Measurements from ENCODE around the gene MAP3K7CL. TPM values are rescaled to one million over a fixed set of nuclear protein-coding genes. Genes with fewer than 3 reads are reported as not detected.
A peak's percentile ranks its signal among the peaks of the same experiment; 100 is the strongest.

Gene MAP3K7CL
- total RNA-seq, 1 experiment from 2014 or later: 24.0 TPM

DNA sequence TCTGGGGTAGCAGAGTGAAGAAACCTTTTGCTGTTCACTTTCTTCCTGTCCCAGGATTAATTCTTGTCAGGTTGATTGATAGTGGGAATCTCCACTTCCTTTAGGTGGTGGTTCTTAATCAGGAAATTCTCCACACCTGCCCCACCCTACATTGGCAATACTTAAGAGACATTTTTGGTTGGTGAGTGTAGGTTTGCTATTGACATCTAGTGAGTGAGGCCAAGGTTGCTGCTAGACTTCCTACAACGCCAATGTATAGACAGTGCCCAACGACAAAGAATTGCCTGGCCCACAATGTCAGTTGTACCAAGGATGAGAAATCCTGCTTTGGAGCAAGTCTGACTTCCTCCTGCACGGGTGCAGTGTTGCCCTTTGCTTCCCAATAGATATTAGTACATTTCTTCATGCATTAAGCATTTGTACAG lies 38.5 kb downstream of the MAP3K7CL start:
- Histone ChIP-seq H3K4me3 (no peak overlapping the region), H3K27me3 (no peaks in the 10 kb centered on the region), H3K4me1 (no peaks in the 10 kb centered on the region), H3K36me3 (no peaks in the 10 kb centered on the region), H3K9me3 (replicated peaks) (no peaks in the 10 kb centered on the region), H3K27ac (no peak overlapping the region)
- no peak for DNase-seq

- Histone ChIP-seq H3K27me3 (no peaks in the 10 kb centered on the region), H3K4me3 (no peak overlapping the region), H3K4me1 (no peaks in the 10 kb centered on the region), H3K27ac (no peak overlapping the region), H3K9me3 (replicated peaks) (no peaks in the 10 kb centered on the region), H3K36me3 (no peaks in the 10 kb centered on the region)
- DNase-seq: no peak
Observed at GRCh38 chr21:29170944-29171343, 40.5 kb downstream of the MAP3K7CL start.

- Histone ChIP-seq H3K9me3 (replicated peaks) (no peaks in the 10 kb centered on the region), H3K27ac (no peak overlapping the region), H3K4me3 (no peak overlapping the region), H3K36me3 (no peaks in the 10 kb centered on the region), H3K4me1 (no peaks in the 10 kb centered on the region), H3K27me3 (no peaks in the 10 kb centered on the region)
- no peak for DNase-seq
Observed at GRCh38 chr21:29172282-29172681, 41.8 kb downstream of the MAP3K7CL start.

DNA sequence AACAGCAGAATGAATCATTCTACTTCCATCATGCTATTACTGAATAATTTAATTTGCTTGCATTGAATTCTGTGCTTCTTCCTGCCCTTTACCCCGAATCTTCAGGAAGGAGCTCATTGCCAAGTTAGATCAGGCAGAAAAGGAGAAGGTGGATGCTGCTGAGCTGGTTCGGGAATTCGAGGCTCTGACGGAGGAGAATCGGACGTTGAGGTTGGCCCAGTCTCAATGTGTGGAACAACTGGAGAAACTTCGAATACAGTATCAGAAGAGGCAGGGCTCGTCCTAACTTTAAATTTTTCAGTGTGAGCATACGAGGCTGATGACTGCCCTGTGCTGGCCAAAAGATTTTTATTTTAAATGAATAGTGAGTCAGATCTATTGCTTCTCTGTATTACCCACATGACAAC lies 44.2 kb downstream of the MAP3K7CL start:
- no peaks in the 10 kb centered on the region for H3K27me3 ChIP-seq
- no peaks in the 10 kb centered on the region for H3K36me3 ChIP-seq
- DNase-seq: no peak
- no peaks in the 10 kb centered on the region for H3K4me1 ChIP-seq
- no peaks in the 10 kb centered on the region for H3K9me3 ChIP-seq (replicated peaks)
- H3K4me3 ChIP-seq: no peak overlapping the region
- H3K27ac ChIP-seq: no peak overlapping the region

- Histone ChIP-seq H3K27me3 (no peaks in the 10 kb centered on the region), H3K9me3 (replicated peaks) (no peaks in the 10 kb centered on the region), H3K4me3 (no peak overlapping the region), H3K36me3 (no peaks in the 10 kb centered on the region), H3K4me1 (no peaks in the 10 kb centered on the region), H3K27ac (no peak overlapping the region)
- DNase-seq: peak in 1 of 2 experiments; percentile 35
Observed at GRCh38 chr21:29175408-29176134, 45.1 kb downstream of the MAP3K7CL start.

DNA sequence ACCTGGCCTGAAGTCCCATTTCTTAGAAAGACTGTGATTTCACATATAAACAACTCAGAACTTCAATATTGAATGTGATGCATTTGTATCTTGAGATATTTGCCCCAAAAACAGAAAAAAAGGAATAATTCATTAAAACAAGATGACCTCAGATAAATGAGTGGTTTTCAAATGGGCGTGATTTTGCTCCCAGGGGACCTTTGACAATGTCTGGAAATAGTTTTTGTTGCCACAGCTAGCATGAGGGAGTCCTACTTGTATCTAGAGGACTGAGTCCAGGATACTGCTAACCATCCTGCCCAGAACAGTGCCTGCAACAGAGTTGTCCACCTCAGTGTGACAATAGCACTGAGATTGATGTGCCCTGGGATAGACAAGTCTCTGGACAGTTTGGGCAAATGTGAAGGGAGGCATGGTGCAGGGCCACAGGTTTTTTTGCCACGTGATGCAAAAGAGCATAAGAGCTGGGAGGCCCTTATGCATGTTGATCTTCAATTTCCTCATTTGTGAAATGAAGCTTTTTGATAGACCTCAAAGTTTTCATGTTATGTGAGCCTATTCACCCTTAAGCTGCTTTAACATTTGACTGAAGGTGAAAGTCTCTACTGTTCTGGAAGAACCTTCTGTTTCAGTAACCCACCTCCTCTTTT lies 46.2 kb downstream of the MAP3K7CL start:
- no peaks in the 10 kb centered on the region for H3K27me3 ChIP-seq
- no peaks in the 10 kb centered on the region for H3K36me3 ChIP-seq
- H3K9me3 ChIP-seq (replicated peaks): no peaks in the 10 kb centered on the region
- H3K4me3 ChIP-seq: no peak overlapping the region
- H3K4me1 ChIP-seq: no peaks in the 10 kb centered on the region
- no peak overlapping the region for H3K27ac ChIP-seq
- no peak for DNase-seq

- H3K27ac ChIP-seq: no peak overlapping the region
- no peaks in the 10 kb centered on the region for H3K9me3 ChIP-seq (replicated peaks)
- DNase-seq: no peak
- H3K27me3 ChIP-seq: no peaks in the 10 kb centered on the region
- H3K4me1 ChIP-seq: 0 out of 2 replicates have a peak, but pooled peaks cover 2% of the 10 kb centered on the region
- no peaks in the 10 kb centered on the region for H3K36me3 ChIP-seq
- no peak overlapping the region for H3K4me3 ChIP-seq
Observed at GRCh38 chr21:29177800-29178199, 47.4 kb downstream of the MAP3K7CL start.

DNA sequence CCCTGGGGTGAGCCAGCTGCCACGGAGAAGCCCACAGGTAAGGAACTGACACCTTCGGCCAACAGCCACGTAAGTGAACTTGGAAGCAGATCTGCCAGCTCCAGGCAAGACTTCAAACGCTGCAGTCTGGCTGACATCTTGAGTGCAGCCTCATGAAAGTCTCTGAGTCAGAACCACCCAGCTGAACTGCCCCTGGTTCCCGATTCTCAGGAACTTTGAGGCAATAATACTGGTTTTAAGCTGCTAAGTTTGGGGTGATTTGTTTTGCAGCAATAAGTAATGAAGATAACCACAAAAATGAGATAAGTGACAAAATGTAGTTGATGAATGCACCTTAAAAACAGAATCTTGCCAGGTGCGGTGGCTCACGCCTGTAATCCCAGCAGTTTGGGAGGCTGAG lies 48.5 kb downstream of the MAP3K7CL start:
- Histone ChIP-seq H3K9me3 (replicated peaks) (no peaks in the 10 kb centered on the region), H3K36me3 (no peaks in the 10 kb centered on the region), H3K27ac (no peak overlapping the region), H3K4me3 (no peak overlapping the region), H3K4me1 (0 out of 2 replicates have a peak, but pooled peaks cover 2% of the 10 kb centered on the region), H3K27me3 (no peaks in the 10 kb centered on the region)
- DNase-seq: no peak

- no peak overlapping the region for H3K4me3 ChIP-seq
- H3K36me3 ChIP-seq: no peaks in the 10 kb centered on the region
- no peak overlapping the region for H3K27ac ChIP-seq
- no peaks in the 10 kb centered on the region for H3K9me3 ChIP-seq (replicated peaks)
- H3K4me1 ChIP-seq: 0 out of 2 replicates have a peak, but pooled peaks cover 2% of the 10 kb centered on the region
- DNase-seq: no peak
- no peaks in the 10 kb centered on the region for H3K27me3 ChIP-seq
Observed at GRCh38 chr21:29179503-29179902, 49.1 kb downstream of the MAP3K7CL start.

DNA sequence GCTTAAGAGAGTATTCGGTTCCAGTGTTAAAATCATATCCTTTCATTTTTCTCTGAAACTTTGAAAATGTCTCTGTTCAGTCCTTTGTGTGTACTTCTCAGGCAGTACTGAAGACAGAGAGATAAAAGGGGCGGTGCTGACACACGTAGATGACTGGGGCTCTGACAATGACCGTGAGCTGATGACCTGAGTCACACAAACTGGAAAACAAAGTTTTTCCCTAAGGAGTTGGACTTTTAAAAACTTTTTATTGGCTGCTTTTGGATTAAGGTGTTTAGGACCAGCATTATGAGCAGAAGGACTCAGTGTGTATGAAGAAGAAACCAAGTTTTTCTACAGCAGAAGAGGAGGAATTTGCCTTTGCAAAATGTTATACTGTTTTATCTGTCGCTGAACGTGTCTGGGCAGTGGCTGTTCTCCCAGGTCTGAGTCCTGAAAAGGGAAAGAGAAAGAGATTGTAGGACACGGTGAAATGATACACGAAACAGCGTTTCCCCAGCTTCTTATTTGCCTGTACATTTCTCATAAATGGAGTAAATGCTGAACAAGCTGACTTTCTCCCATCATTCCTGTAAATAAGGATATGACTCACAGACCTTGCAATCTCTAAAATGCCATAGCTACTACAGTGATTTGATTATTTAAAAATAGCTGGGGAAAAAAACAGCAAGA lies 51.5 kb downstream of the MAP3K7CL start:
- DNase-seq: peak; percentile 32 to 55
- H3K36me3 ChIP-seq: no peaks in the 10 kb centered on the region

GRCh38 chr21:29182691-29183092 lies 52.2 kb downstream of the MAP3K7CL start:
- H3K36me3 ChIP-seq: no peaks in the 10 kb centered on the region
- H3K27ac ChIP-seq: peak overlapping the region; percentile 65
- H3K4me3 ChIP-seq: peak overlapping the region; percentile 52
- H3K27me3 ChIP-seq: no peaks in the 10 kb centered on the region
- no peak for DNase-seq
- H3K4me1 ChIP-seq: 0 out of 2 replicates have a peak, but pooled peaks cover 2% of the 10 kb centered on the region
- H3K9me3 ChIP-seq (replicated peaks): no peaks in the 10 kb centered on the region

More for the DNA sequence above, 51.5 kb downstream of the MAP3K7CL start:
- no peaks in the 10 kb centered on the region for H3K9me3 ChIP-seq (replicated peaks)
- peak overlapping the region; percentile 65 for H3K27ac ChIP-seq
- H3K4me3 ChIP-seq: peak overlapping the region; percentile 52
- no peaks in the 10 kb centered on the region for H3K27me3 ChIP-seq
- H3K4me1 ChIP-seq: 0 out of 2 replicates have a peak, but pooled peaks cover 2% of the 10 kb centered on the region

DNA sequence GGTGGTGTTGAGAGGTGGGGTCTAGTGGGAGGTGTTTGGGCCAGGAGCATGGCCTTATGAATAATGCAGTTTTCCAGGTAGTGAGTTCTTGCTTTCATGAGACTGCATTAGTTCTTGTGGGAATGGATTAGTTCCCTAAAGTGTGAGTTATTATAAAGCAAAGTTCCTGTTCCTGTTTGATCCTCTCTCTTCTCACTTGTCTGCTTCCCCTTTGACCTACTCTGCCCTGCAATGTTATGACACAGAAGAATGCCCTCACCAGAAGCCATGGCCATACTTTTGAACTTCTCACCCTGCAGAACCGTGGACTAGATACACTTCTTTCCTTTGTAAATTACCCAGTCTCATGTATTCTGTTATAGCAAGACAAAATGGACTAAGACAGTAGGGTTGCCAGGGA lies 53.6 kb downstream of the MAP3K7CL start:
- no peak for DNase-seq
- 0 out of 2 replicates have a peak, but pooled peaks cover 2% of the 10 kb centered on the region for H3K4me1 ChIP-seq
- no peak overlapping the region for H3K4me3 ChIP-seq
- no peaks in the 10 kb centered on the region for H3K27me3 ChIP-seq
- no peaks in the 10 kb centered on the region for H3K9me3 ChIP-seq (replicated peaks)
- H3K36me3 ChIP-seq: no peaks in the 10 kb centered on the region
- no peak overlapping the region for H3K27ac ChIP-seq

- H3K4me3 ChIP-seq: no peak overlapping the region
- H3K9me3 ChIP-seq (replicated peaks): no peaks in the 10 kb centered on the region
- H3K27me3 ChIP-seq: no peaks in the 10 kb centered on the region
- H3K36me3 ChIP-seq: no peaks in the 10 kb centered on the region
- H3K4me1 ChIP-seq: 0 out of 2 replicates have a peak, but pooled peaks cover 2% of the 10 kb centered on the region
- DNase-seq: no peak
- no peak overlapping the region for H3K27ac ChIP-seq
Observed at GRCh38 chr21:29185172-29185571, 54.7 kb downstream of the MAP3K7CL start.

DNA sequence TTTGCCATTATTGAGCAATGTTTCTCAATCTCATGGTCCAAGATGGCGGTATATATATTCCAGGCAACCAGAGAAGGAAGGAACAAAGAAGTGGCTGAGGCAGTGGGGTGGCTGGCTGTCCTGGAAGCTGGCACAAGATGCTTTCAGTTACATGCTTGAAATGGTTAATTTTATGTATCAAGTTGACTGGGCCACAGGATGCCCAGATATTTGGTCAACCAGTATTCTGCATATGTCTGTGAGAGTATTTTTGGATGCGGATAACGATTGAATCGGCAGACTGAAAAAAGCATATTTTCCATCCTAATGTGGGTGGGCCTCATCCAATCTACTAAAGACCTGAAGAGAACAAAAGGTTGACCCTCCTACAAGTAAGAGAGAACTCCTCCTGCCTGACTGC lies 55.2 kb downstream of the MAP3K7CL start:
- Histone ChIP-seq H3K4me1 (0 out of 2 replicates have a peak, but pooled peaks cover 2% of the 10 kb centered on the region), H3K27ac (no peak overlapping the region), H3K36me3 (no peaks in the 10 kb centered on the region), H3K9me3 (replicated peaks) (no peaks in the 10 kb centered on the region), H3K4me3 (no peak overlapping the region), H3K27me3 (no peaks in the 10 kb centered on the region)
- DNase-seq: no peak

GRCh38 chr21:29186246-29186645 lies 55.8 kb downstream of the MAP3K7CL start:
- no peaks in the 10 kb centered on the region for H3K27me3 ChIP-seq
- H3K9me3 ChIP-seq (replicated peaks): no peaks in the 10 kb centered on the region
- H3K4me1 ChIP-seq: 0 out of 2 replicates have a peak, but pooled peaks cover 2% of the 10 kb centered on the region
- H3K36me3 ChIP-seq: no peaks in the 10 kb centered on the region
- H3K27ac ChIP-seq: no peak overlapping the region
- H3K4me3 ChIP-seq: no peak overlapping the region
- DNase-seq: no peak
